Right lobe of liver (tissue), 4 donors: ENCODE results near the gene WBP2.

Source experiments
- CTCF ChIP-seq, 4 donors: fragments of 200-600 bp in 3 of 4; fragments of 450-650 bp in 1 of 4; IDR thresholded peaks; one replicate each; pipeline versions ENCODE4 v1.5.1 to v1.8.0; 2016 to 2022; ENCODE audit warnings: antibody characterized with exemption in 4 of 4, mild to moderate bottlenecking in 2 of 4
- POLR2A ChIP-seq: fragments of 450-650 bp; IDR thresholded peaks from one replicate; pipeline ENCODE4 v1.6.1; 2017; ENCODE audit warnings: antibody characterized with exemption, mild to moderate bottlenecking
- donor health status: DM: no; HTN: no; CAD: no.
- donor health status: DM: no; HTN: no; CAD: no.
- donor health status: DM: no; HTN: yes; CAD: no.

- TF ChIP-seq CTCF (IDR thresholded peaks at IDR 0.05) = no peak
- TF ChIP-seq POLR2A = no peak
These were observed 1.7 kb downstream of the WBP2 start for GRCh38 chr17:75853433-75853832.
